ENCODE results near the gene DGKH. TPM values are rescaled to one million over a fixed set of nuclear protein-coding genes. Genes with fewer than 3 reads are reported as not detected.
"Not testable (repeated sequence)": the region's sequence is repeated elsewhere in the genome, so short reads cannot be mapped to it uniquely, and the experiment has no call there.

The DGKH gene
- total RNA-seq, 3 donors from 2014 or later, result 11.5 to 19.0 (median 19.0) TPM

DNA sequence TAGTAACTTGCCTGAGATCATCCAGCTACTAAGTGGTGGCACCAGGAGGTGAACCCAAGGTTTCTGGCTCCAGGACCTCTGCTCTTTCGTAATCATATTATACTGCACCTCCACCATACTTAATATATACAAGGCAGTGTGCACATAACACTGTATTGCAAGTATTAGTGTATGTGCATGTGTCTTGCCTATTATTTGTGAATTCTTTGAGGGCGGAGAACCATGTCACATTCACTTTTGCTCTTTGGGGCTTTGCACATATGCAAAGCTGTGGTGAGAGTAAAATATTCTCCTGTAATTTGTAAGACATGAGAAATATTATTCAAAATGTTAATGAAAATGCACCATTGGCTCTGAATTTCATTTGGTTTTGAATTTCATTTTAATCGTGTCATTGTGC, 78.6 kb downstream of the DGKH start:
- no peak overlapping the region for H3K4me3 ChIP-seq
- DNase-seq (ENCODE audit: low spot score in 2 of 2), result no peak
- H3K4me1 ChIP-seq, result no peaks in the 10 kb centered on the region
- H3K36me3 ChIP-seq, result no peaks in the 10 kb centered on the region
- no peaks in the 10 kb centered on the region for H3K27me3 ChIP-seq
- no peaks in the 10 kb centered on the region for H3K9me3 ChIP-seq
- H3K27ac ChIP-seq, result no peak overlapping the region
- intact Hi-C loops (cut with DNase I; ENCODE audit: low total_unique reads), result no loop called here
- TF ChIP-seq, protein P1, sequence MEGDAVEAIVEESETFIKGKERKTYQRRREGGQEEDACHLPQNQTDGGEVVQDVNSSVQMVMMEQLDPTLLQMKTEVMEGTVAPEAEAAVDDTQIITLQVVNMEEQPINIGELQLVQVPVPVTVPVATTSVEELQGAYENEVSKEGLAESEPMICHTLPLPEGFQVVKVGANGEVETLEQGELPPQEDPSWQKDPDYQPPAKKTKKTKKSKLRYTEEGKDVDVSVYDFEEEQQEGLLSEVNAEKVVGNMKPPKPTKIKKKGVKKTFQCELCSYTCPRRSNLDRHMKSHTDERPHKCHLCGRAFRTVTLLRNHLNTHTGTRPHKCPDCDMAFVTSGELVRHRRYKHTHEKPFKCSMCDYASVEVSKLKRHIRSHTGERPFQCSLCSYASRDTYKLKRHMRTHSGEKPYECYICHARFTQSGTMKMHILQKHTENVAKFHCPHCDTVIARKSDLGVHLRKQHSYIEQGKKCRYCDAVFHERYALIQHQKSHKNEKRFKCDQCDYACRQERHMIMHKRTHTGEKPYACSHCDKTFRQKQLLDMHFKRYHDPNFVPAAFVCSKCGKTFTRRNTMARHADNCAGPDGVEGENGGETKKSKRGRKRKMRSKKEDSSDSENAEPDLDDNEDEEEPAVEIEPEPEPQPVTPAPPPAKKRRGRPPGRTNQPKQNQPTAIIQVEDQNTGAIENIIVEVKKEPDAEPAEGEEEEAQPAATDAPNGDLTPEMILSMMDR (IDR thresholded peaks at IDR 0.05), result no peak
- TF ChIP-seq POLR2A (IDR thresholded peaks at IDR 0.05) (no peak), POLR2AphosphoS5 (IDR thresholded peaks at IDR 0.05) (no peak)

DNA sequence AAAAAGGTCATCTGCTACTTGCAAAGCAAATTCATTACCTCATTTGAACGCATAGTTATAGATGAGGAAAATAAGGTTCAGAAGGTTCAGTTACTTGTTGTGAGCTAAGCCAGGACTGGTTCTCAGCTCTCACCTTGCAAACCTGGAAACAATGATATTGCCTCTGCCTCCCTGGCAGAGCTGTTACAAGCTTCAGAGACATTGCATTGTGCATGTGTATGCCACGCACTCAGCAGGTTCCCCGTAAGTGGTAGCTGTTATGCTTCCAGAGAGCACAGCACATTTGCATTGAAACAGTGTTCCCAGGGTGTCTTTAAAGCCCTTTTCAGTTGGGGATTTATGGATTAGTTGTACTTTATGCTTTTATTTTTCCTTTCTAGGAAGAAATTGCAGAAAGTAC, 80.6 kb downstream of the DGKH start:
- Histone ChIP-seq H3K4me3 (no peak overlapping the region), H3K4me1 (no peaks in the 10 kb centered on the region), H3K27me3 (no peaks in the 10 kb centered on the region), H3K9me3 (no peaks in the 10 kb centered on the region), H3K36me3 (no peaks in the 10 kb centered on the region), H3K27ac (no peak overlapping the region)
- TF ChIP-seq, protein P1 (IDR thresholded peaks at IDR 0.05), result no peak
- TF ChIP-seq POLR2A (IDR thresholded peaks at IDR 0.05) (no peak), POLR2AphosphoS5 (IDR thresholded peaks at IDR 0.05) (no peak)
- intact Hi-C loops (cut with DNase I; ENCODE audit: low total_unique reads), result no loop called here
- no peak for DNase-seq (ENCODE audit: low spot score in 2 of 2)

DNA sequence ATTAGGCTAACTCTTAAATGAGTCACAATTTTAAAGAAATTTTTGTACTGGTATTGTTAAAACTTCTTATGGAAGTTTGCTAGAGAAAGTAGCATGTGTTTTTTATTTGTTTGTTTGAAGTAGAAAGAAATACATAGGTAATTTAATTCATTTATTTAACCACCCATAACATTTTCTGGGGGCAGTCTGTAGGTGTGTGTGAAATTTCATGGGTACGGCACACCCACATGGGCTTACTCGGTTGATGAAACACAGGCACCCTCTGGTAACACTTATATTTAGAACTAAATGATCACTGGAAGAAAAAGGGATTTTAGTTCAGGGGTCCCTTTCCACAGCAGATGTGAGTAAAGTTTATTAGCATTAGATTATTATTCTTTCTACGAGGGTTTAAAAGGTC, 88.1 kb downstream of the DGKH start:
- no peaks in the 10 kb centered on the region for H3K9me3 ChIP-seq
- no peak overlapping the region for H3K4me3 ChIP-seq
- TF ChIP-seq POLR2A (IDR thresholded peaks at IDR 0.05) (no peak), POLR2AphosphoS5 (IDR thresholded peaks at IDR 0.05) (no peak)
- TF ChIP-seq, protein P1 (IDR thresholded peaks at IDR 0.05), result no peak
- no peaks in the 10 kb centered on the region for H3K27me3 ChIP-seq
- no peaks in the 10 kb centered on the region for H3K4me1 ChIP-seq
- H3K36me3 ChIP-seq, result no peaks in the 10 kb centered on the region
- H3K27ac ChIP-seq, result no peak overlapping the region
- DNase-seq (ENCODE audit: low spot score in 2 of 2), result no peak
- intact Hi-C loops (cut with DNase I; ENCODE audit: low total_unique reads), result no loop called here

DNA sequence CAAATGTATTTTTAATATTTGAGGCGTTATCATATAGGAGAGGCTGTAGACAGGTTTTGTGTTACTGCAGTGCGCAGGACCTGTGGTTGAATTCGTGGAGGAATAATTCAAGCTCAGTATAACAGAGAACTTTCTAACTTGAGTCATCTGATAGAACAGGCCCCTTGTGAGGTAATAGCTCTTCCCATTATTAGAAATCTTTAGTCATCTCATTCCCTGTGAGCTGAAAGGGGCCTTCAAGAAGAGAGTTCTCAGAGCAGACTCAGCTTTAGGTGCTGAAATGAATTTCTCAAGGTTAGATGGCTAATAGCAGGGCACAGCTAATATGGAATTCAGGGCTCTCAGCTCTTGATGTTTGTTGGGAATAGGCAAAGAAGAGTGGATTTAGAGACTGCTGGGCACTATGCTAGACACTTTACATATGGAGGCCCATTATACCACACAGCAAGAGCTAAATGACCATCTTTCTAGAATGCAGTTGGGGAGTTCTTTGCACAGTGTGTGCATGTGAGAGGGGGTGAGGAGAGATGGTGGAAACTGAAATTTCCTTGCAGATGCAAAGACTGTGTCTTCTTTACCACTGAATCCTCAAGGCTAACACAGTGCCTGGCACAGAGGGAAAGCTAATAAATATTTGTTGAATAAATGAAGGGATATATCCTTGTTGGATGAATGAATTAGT, 89.5 kb downstream of the DGKH start:
- Histone ChIP-seq H3K4me1 (no peaks in the 10 kb centered on the region), H3K27me3 (no peaks in the 10 kb centered on the region), H3K9me3 (no peaks in the 10 kb centered on the region), H3K4me3 (no peak overlapping the region), H3K36me3 (no peaks in the 10 kb centered on the region), H3K27ac (no peak overlapping the region)
- TF ChIP-seq, protein P1 (IDR thresholded peaks at IDR 0.05), result no peak
- no peak for TF ChIP-seq POLR2A (IDR thresholded peaks at IDR 0.05)
- TF ChIP-seq POLR2AphosphoS5 (IDR thresholded peaks at IDR 0.05), result no peak
- DNase-seq (ENCODE audit: low spot score in 2 of 2), result no peak
- intact Hi-C loops (cut with DNase I; ENCODE audit: low total_unique reads), result no loop called here

DNA sequence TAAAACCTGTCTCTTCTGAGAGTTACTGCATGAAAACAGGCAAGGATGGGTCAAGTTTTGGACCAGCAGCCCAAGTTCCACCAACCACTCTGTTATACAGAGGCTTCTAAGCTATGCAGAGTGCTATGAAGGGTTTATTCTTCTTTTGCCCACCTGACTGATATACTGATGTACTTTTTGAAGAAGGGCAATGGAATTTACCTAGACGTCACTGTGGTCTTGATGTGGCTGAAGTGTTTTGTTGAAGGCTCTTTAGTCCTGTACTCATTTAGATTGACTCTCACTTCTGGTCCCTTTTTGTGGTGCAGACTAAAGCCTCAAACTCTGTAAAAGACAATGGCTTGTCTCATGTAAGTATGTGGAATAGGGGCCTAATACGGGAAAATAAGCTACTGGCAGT, 92.0 kb downstream of the DGKH start:
- TF ChIP-seq, protein P1 (IDR thresholded peaks at IDR 0.05), result no peak
- TF ChIP-seq POLR2A (IDR thresholded peaks at IDR 0.05) (no peak), POLR2AphosphoS5 (IDR thresholded peaks at IDR 0.05) (no peak)
- no peaks in the 10 kb centered on the region for H3K27me3 ChIP-seq
- no peaks in the 10 kb centered on the region for H3K36me3 ChIP-seq
- H3K9me3 ChIP-seq, result no peaks in the 10 kb centered on the region
- H3K27ac ChIP-seq, result no peak overlapping the region
- no peak for DNase-seq (ENCODE audit: low spot score in 2 of 2)
- no peak overlapping the region for H3K4me3 ChIP-seq
- intact Hi-C loops (cut with DNase I; ENCODE audit: low total_unique reads), result no loop called here
- no peaks in the 10 kb centered on the region for H3K4me1 ChIP-seq

DNA sequence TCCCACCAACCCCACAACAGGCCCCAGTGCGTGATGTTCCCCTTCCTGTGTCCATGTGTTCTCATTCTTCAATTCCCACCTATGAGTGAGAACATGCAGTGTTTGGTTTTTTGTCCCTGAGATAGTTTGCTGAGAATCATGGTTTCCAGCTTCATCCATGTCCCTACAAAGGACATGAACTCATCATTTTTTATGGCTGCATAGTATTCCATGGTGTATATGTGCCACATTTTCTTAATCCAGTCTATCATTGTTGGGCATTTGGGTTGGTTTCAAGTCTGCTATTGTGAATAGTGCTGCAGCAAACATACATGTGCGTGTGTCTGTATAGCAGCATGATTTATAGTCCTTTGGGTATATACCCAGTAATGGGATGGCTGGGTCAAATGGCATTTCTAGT, 92.6 kb downstream of the DGKH start:
- intact Hi-C loops (cut with DNase I; ENCODE audit: low total_unique reads); DNase-seq (ENCODE audit: low spot score in 2 of 2); H3K4me3 ChIP-seq; H3K4me1 ChIP-seq; H3K27me3 ChIP-seq; H3K27ac ChIP-seq; H3K9me3 ChIP-seq; H3K36me3 ChIP-seq: not testable (repeated sequence)

Data from breast epithelium (tissue), 4 donors.